PC-3 (cell line): Measurements from ENCODE around the gene INCA1. TPM values are rescaled to one million over a fixed set of nuclear protein-coding genes. Genes with fewer than 3 reads are reported as not detected.

ENCODE experiments used
- ATAC-seq: fragments of 200-7000 bp; cut with Tn5 transposase; 2 replicates; pipeline ENCODE4 v1.9.1; 2020; ENCODE audit warnings: mild to moderate bottlenecking, moderate library complexity
- BruUV-seq: library from RNA; stranded (reverse); fragments of 400-500 nt; replicated peaks from 2 replicates; lab custom pipeline; 2021; lab: Mats Ljungman, UMichigan
- CTCF ChIA-PET: fragments of 300-600 bp; sonication (Branson Sonifier 250); formaldehyde crosslinking; loops from one replicate; lab custom pipeline; 2022; ENCODE audit warnings: antibody characterized with exemption; lab: Charles Lee
- POLR2A ChIA-PET: fragments of 300-600 bp; sonication (Branson Sonifier 250); formaldehyde crosslinking; loops from one replicate; lab custom pipeline; 2022; ENCODE audit warnings: antibody characterized with exemption; ENCODE audit not compliant: unreplicated experiment; lab: Charles Lee
- DNase-seq: peaks from one replicate; pipeline ENCODE4 v3.0.0-alpha.2; 2015
- H2AFZ ChIP-seq: fragments of 300-600 bp; sonication (generic); 2 replicates; pipeline ENCODE4 v1.6.0; 2016; ENCODE audit warnings: antibody characterized with exemption, low read length
- H3F3A ChIP-seq: fragments of 300-600 bp; sonication (generic); one replicate; pipeline ENCODE4 v1.6.0; 2017; ENCODE audit warnings: antibody characterized with exemption, low read length, control low read depth, mild to moderate bottlenecking; ENCODE audit not compliant: unreplicated experiment
- H3K27ac ChIP-seq: fragments of 300-600 bp; sonication (generic); 2 replicates; pipeline ENCODE4 v1.5.1; 2016; ENCODE audit warnings: mild to moderate bottlenecking, low read length
- H3K27me3 ChIP-seq: fragments of 300-600 bp; sonication (generic); 2 replicates; pipeline ENCODE4 v1.6.1; 2016; ENCODE audit warnings: low read length, mixed read lengths
- H3K36me3 ChIP-seq: fragments of 300-600 bp; sonication (generic); 2 replicates; pipeline ENCODE4 v1.6.1; 2016; ENCODE audit warnings: low read depth, mixed run types, low read length, mixed read lengths
- H3K4me1 ChIP-seq: fragments of 300-600 bp; sonication (generic); 2 replicates; pipeline ENCODE4 v1.5.1; 2016; ENCODE audit warnings: low read length; ENCODE audit not compliant: insufficient read depth
- H3K4me2 ChIP-seq: fragments of 300-600 bp; sonication (generic); 2 replicates; pipeline ENCODE4 v1.6.0; 2016; ENCODE audit warnings: low read length
- H3K4me3 ChIP-seq: fragments of 300-600 bp; sonication (generic); 2 replicates; pipeline ENCODE4 v1.5.1; 2016; ENCODE audit warnings: mild to moderate bottlenecking, low read length, mixed read lengths
- H3K79me2 ChIP-seq: fragments of 300-600 bp; sonication (generic); 2 replicates; pipeline ENCODE4 v1.6.1; 2017; ENCODE audit warnings: low read length, mixed read lengths
- H3K9ac ChIP-seq: fragments of 300-600 bp; sonication (generic); 2 replicates; pipeline ENCODE4 v1.6.0; 2016; ENCODE audit warnings: mild to moderate bottlenecking, low read length
- H3K9me2 ChIP-seq: fragments of 300-600 bp; sonication (generic); replicated peaks from 2 replicates; pipeline ENCODE4 v1.6.1; 2016; ENCODE audit warnings: mixed run types, low read length, mixed read lengths
- H3K9me3 ChIP-seq: fragments of 300-600 bp; sonication (generic); 2 replicates; pipeline ENCODE4 v1.6.1; 2016; ENCODE audit warnings: low read length, mixed read lengths
- H4K20me1 ChIP-seq: fragments of 300-600 bp; sonication (generic); 2 replicates; pipeline ENCODE4 v1.6.1; 2016; ENCODE audit warnings: low read length, mixed read lengths
- CTCF ChIP-seq: fragments of 300-600 bp; sonication (generic); conservative IDR thresholded peaks from 2 replicates; pipeline ENCODE4 v1.5.1; 2017; ENCODE audit warnings: antibody characterized with exemption, low read depth, mild to moderate bottlenecking, low read length
- EZH2 ChIP-seq: fragments of 300-600 bp; sonication (generic); IDR thresholded peaks from one replicate; pipeline ENCODE4 v1.6.1; 2017; ENCODE audit warnings: antibody characterized with exemption, mild to moderate bottlenecking, low read length; ENCODE audit not compliant: unreplicated experiment
- EZH2phosphoT487 ChIP-seq: fragments of 300-600 bp; sonication (generic); IDR thresholded peaks from 2 replicates; pipeline ENCODE4 v1.6.1; 2018; ENCODE audit warnings: mild to moderate bottlenecking, antibody characterized with exemption, low read length, borderline replicate concordance
- intact Hi-C: fragments of 100-400 bp; cut with micrococcal nuclease; formaldehyde crosslinking; loops from 2 replicates; pipeline ENCODE4 v1.9.0; 2023
- total RNA-seq: library from RNA; depleted of rRNA; stranded (reverse); fragments of >200 nt; gene quantifications from 2 replicates; pipeline ENCODE4 v1.2.3, GENCODE V29; 2014

Gene INCA1
- total RNA-seq, 1 experiment from 2014 or later, result not detected

GRCh38 chr17:4955091-4955490 is 42.2 kb downstream of the INCA1 start:
- no peaks in the 10 kb centered on the region for H3F3A ChIP-seq
- ChIA-PET POLR2A (no interaction called here), CTCF (no interaction called here)
- ATAC-seq, result no peak
- intact Hi-C loops, result no loop called here
- no peaks in the 10 kb centered on the region for H3K9me3 ChIP-seq
- TF ChIP-seq CTCF (no peak), EZH2 (no peak), EZH2phosphoT487 (no peak)
- H3K27me3 ChIP-seq, result no peaks in the 10 kb centered on the region
- no TSS peak for BruUV-seq
- no peak overlapping the region for H3K27ac ChIP-seq
- H3K36me3 ChIP-seq, result no peaks in the 10 kb centered on the region
- H3K79me2 ChIP-seq, result no peaks in the 10 kb centered on the region
- H3K4me1 ChIP-seq, result peaks cover 8% of the 10 kb centered on the region
- H3K9ac ChIP-seq, result no peak overlapping the region
- no peaks in the 10 kb centered on the region for H4K20me1 ChIP-seq
- no peak overlapping the region for H2AFZ ChIP-seq
- no peaks in the 10 kb centered on the region for H3K9me2 ChIP-seq
- H3K4me3 ChIP-seq, result no peak overlapping the region
- no peak for DNase-seq
- H3K4me2 ChIP-seq, result no peak overlapping the region

- H3K4me2 ChIP-seq, result no peak overlapping the region
- H3K27ac ChIP-seq, result no peak overlapping the region
- no peak for DNase-seq
- POLR2A ChIA-PET, result no interaction called here
- intact Hi-C loops, result no loop called here
- no peak overlapping the region for H3K4me3 ChIP-seq
- no peak overlapping the region for H2AFZ ChIP-seq
- H3K4me1 ChIP-seq, result peaks cover 9% of the 10 kb centered on the region
- no peak for TF ChIP-seq CTCF
- TF ChIP-seq EZH2phosphoT487, result no peak
- TF ChIP-seq EZH2, result no peak
- H4K20me1 ChIP-seq, result no peaks in the 10 kb centered on the region
- H3K9me3 ChIP-seq, result no peaks in the 10 kb centered on the region
- no peak overlapping the region for H3K9ac ChIP-seq
- no peaks in the 10 kb centered on the region for H3F3A ChIP-seq
- peaks cover 1% of the 10 kb centered on the region; the same call in 1 of the 2 replicates for H3K79me2 ChIP-seq
- no peaks in the 10 kb centered on the region for H3K27me3 ChIP-seq
- BruUV-seq, result no TSS peak
- no peaks in the 10 kb centered on the region for H3K36me3 ChIP-seq
- no peaks in the 10 kb centered on the region for H3K9me2 ChIP-seq
- ATAC-seq, result no peak
- CTCF ChIA-PET, result no interaction called here
Observed at GRCh38 chr17:4953451-4953961, 43.8 kb downstream of the INCA1 start.

- H3K27ac ChIP-seq, result no peak overlapping the region
- CTCF ChIA-PET, result no interaction called here
- H4K20me1 ChIP-seq, result peaks cover 6% of the 10 kb centered on the region
- H3K79me2 ChIP-seq, result peaks cover 21% of the 10 kb centered on the region
- H3K4me3 ChIP-seq, result no peak overlapping the region
- ATAC-seq, result no peak
- H3K4me1 ChIP-seq, result peaks cover 9% of the 10 kb centered on the region
- H3K9me3 ChIP-seq, result no peaks in the 10 kb centered on the region
- H3K4me2 ChIP-seq, result no peak overlapping the region
- intact Hi-C loops, result no loop called here
- TF ChIP-seq EZH2, result no peak
- no peak for TF ChIP-seq EZH2phosphoT487
- H3K36me3 ChIP-seq, result peaks cover 7% of the 10 kb centered on the region
- no peaks in the 10 kb centered on the region for H3F3A ChIP-seq
- H3K27me3 ChIP-seq, result no peaks in the 10 kb centered on the region
- no peak overlapping the region for H2AFZ ChIP-seq
- H3K9ac ChIP-seq, result no peak overlapping the region
- DNase-seq, result no peak
- H3K9me2 ChIP-seq, result no peaks in the 10 kb centered on the region
- POLR2A ChIA-PET, result no interaction called here
- no TSS peak for BruUV-seq
Observed at GRCh38 chr17:4951486-4951885, 45.8 kb downstream of the INCA1 start.
